HG03520 (cell line): ENCODE data around the gene RNF13.

Experiments used
- ATAC-seq: cut with Tn5 transposase; IDR thresholded peaks from one replicate; pipeline ENCODE4 v1.9.1; 2021; ENCODE audit warnings: mild to moderate bottlenecking, moderate library complexity; ENCODE audit not compliant: unreplicated experiment

Gene RNF13

GRCh38 chr3:149812606-149813366, at the start of gene RNF13:
Gene RNF13, plus strand, starts transcription at chr3:149813215. Its CDS starts 32,812 bp downstream, at chr3:149846027.
- peak; percentile 90 for ATAC-seq

GRCh38 chr3:149763565-149764195, 49.3 kb upstream of the RNF13 start:
- no peak for ATAC-seq

DNA sequence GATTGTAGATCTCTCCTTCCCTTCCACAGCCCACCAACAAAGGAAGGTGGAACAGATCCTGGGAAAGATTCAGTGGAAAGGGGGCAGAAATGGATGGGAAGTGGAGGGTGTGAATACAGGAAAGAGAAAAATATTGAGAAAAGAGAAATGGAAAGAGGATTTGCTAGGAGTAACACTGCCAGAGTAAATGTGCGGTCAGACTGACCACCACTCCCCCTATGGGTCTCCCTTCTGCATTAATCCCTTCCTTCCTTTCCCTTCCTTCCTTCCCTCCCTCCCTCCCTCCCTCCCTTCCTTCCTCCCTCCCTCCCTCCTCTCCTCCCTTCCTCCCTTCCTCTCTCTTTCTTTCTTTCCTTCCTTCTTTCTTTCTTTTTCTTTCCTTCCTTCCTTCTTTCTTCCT, 48.7 kb upstream of the RNF13 start:
- no peak for ATAC-seq

DNA sequence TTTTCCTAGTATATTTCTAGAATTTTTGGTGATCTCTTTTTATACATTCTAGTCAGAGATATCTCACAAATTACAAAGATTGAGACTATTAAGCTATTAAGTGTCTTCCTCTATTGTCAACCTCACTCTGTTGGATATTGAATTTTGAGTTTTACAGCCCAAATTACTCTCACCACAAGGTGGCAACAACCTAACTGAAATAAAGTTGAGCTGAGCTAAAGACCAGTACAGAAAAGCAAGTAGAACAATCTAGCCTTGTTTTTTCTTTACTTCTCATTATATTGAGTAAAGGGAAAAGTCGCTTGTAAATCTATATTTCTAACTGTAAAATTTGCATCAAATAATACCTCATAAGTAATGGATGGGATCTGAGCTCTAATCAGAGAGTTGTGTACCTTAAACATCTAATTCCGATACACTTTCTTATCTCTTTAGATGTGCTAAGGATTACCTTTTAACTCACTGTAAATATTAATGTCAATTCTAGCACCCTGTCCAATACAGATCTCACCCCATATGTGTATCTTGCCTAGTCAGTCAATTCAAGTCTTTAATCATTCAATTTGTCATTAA, 47.2 kb upstream of the RNF13 start:
- ATAC-seq, result no peak

DNA sequence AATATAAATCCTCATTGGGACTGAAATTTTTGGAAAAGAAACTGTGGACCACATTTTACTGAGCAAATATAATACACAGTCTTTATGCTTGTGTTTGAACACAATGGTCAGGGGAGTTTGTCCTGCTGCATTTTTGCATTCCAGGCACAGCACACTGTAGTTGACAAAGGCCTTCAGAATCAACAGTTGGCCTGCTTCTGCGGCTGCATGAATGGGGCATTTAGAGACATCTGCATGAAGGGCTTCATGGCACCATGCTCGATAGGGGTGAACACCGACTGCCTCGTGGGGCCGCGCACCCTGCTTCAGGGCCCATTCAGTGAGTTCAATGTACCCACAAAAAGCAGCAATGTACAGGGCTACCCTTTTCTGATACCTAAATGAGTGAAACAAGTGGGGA, 45.3 kb upstream of the RNF13 start:
- ATAC-seq, result no peak

DNA sequence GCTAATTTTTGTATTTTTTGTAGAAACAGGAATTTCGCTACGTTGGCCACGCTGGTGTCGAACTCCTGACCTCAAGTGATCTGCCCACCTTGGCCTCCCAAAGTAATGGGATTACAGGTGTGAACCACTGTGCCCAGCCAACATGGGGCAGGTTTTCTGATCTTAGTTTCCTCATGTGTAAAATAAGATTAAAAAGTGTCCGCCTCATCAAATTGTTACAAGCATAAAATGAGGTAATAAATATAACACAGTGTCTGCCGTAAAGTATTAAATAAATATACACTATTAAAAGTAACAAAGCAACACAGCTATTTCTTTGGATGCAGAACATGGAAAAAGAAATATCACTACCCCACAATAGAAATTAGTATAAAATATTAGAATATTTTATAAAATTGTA, 44.3 kb upstream of the RNF13 start:
- no peak for ATAC-seq

DNA sequence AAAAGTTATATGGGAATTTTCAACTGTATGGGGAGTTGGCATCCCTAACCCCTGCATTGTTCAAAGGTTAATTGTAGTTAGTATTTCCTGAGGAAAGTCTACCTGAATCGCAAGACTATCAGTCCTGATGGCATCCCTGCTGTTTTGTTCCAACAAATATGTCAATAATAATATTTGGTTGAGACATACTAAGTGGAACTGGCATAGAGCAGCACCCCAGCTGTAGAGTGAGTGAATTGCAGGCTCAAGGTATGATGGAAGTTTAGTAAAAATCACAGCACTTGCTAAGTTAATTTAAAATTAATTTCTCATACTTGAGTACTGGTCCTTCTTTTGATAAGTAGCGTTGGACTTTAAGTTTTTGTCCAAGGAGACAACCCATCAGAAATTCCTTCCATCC, 42.8 kb upstream of the RNF13 start:
- no peak for ATAC-seq

- no peak for ATAC-seq
Observed at GRCh38 chr3:149771652-149772271, 41.3 kb upstream of the RNF13 start.

DNA sequence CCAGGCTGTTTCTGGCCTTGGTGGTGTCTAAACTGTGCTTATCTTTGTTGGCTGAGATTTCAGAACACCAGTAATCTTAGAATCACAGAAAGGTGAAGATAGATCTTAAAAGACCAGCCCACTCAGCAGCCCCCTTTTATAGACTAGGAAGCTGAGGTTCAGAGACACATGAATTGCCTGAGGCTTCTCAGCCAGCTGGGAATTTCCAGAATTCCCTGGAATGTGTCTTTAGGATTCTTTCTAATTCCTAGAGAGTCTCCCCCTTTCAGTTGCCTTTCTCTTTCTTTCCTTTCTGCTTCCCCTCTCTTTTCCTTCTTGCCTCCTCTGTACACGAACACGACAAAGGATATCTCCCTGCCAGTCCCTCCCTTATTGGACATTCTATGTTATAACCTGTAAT, 40.2 kb upstream of the RNF13 start:
- ATAC-seq, result no peak

GRCh38 chr3:149776170-149776569, 36.8 kb upstream of the RNF13 start:
- no peak for ATAC-seq

- no peak for ATAC-seq
Observed at GRCh38 chr3:149777414-149778214, 35.4 kb upstream of the RNF13 start.

GRCh38 chr3:149781211-149781610, 31.8 kb upstream of the RNF13 start:
- ATAC-seq, result no peak

GRCh38 chr3:149781741-149782140, 31.3 kb upstream of the RNF13 start:
- ATAC-seq, result no peak

- no peak for ATAC-seq
Observed at GRCh38 chr3:149783576-149783975, 29.4 kb upstream of the RNF13 start.

- ATAC-seq, result no peak
Observed at GRCh38 chr3:149784064-149784704, 28.8 kb upstream of the RNF13 start.

DNA sequence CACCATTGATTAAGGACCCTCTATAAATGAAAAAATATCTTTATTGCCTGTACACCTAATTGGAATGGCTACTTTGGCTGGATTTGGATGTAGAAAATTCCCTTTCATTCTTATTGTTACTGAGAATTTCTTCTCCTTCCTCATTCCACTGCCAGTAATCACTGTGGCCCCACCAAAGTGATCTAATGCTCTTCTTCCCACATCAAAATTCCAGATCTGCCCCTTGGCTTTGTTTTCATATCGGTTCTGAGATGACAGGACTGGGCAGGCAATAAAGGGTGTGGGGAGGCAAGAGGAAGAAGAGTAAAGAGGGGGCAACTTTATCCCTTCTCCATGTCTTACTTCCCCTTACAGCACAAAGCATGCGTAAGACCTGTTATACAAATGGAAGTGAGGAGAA, 22.7 kb upstream of the RNF13 start:
- no peak for ATAC-seq

DNA sequence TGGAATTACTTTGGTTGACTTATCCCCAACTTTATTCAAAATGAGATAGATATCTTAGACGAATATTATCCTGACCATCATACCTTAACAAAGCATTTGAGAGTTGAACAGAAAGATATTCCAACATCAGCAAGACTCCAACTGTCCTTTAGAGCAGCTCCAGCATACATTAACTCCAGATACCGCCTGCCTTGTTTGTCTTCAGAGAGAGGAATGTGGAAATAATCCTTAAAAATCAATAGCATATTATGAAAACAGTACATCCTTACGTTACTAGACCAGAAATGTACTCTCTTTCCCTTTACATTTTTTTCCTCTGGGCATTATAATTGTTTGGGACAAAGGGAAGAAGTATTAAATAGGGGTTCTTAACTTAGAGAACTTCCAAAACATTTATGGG, 22.3 kb upstream of the RNF13 start:
- ATAC-seq, result no peak

DNA sequence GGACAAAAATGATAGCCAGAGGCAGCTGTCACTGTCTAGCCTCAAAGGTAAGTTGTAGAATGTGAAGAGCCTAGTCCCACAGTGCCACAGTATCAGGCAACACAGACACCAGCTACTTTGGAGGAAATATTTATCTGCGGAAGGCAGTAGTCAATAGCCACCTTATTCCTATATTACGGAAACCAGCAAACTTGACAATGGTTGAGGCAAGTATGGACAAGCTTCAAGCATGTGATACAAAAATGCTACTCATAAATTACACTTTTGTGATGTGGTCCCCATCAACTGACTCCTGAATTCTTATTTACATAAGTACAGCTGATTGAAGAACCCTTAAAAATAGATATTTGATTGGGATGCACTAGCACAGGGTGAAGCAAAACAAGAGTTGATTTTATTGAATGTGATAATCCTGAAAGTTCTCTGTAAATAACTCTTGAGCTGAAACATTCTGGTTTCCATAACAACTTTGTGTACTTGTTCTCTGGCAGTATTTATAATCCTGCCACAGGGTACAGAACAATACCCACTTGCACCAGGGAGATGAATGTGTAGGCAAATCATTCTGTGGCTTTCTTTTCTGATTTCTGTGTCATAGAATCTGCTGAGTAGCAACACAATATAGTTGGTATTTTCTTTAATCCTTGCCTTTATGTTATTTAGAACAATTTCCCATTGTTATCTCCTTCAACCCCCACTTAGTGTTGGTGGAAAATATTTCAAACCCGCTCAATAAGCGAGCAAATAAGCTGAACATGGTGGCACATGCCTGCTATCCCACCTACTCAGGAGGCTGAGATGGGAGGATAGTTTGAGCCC, 20.4 kb upstream of the RNF13 start, which contains the start of gene ANKUB1:
TSS of gene ANKUB1 (minus strand) at position 103 of the 819 bp plus-strand sequence. CDS start 188 bp downstream, outside the sequence.
- no peak for ATAC-seq

- ATAC-seq, result no peak
Observed at GRCh38 chr3:149796026-149796425, 17.0 kb upstream of the RNF13 start.

DNA sequence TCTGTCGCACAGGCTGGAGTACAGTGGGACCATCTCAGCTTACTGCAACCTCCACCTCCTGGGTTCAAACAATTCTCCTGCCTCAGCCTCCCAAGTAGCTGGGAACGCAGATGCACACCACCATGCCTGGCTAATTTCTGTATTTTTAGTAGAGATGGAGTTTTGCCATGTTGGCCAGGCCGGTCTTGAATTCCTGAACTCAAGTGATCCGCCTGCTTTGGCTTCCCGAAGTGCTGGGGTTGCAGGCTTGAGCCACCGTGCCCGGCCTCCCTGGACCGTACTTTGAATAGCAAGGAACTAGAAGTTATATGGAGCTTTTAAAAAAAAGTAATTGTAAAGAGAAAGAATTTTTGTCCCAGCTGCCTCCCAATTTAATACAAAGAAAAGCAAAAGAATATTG, 12.3 kb upstream of the RNF13 start:
- ATAC-seq, result no peak
